ENCODE data around the gene RTL10. TPM values are rescaled to one million over a fixed set of nuclear protein-coding genes. Genes with fewer than 3 reads are reported as not detected.

RTL10 gene
- total and polyA plus RNA-seq, 2 of the 4 experiments (the other 2 are of a cell fraction) = 8.6 to 12.1 TPM

- dilution Hi-C loops (cut with HindIII; ENCODE audit: low sequenced_read_pairs, unreplicated experiment) = no loop called here
- CTCF ChIA-PET = no interaction called here
- H2BK5ac ChIP-seq (ENCODE audit: low read depth, low read length, poor library complexity, severe bottlenecking) = no peak overlapping the region
Measured at GRCh38 chr22:19825904-19826618, 28.6 kb downstream of the RTL10 start.

More at GRCh38 chr22:19825904-19826618, 28.6 kb downstream of the RTL10 start:
- no peak overlapping the region for H2AK5ac ChIP-seq (ENCODE audit: low read depth, low read length)
- H4K91ac ChIP-seq (ENCODE audit: insufficient read depth, low read depth, low read length) = no peak overlapping the region
- H3K4me3 ChIP-seq (ENCODE audit: insufficient read depth, low read depth, low read length) = no peak overlapping the region
- no peak overlapping the region for H2BK120ac ChIP-seq (ENCODE audit: low read depth, low read length)
- H2AK9ac ChIP-seq (replicated peaks; ENCODE audit: low read depth, low read length, poor library complexity) = no peak overlapping the region
- H4K20me1 ChIP-seq (ENCODE audit: insufficient read depth, low read length) = no peaks in the 10 kb centered on the region; the same call in 1 of the 2 replicates
- H3K56ac ChIP-seq (ENCODE audit: extremely low read depth, insufficient read depth, low read length) = no peak overlapping the region
- no peak overlapping the region for H3K18ac ChIP-seq (ENCODE audit: low read depth, low read length)
- BruUV-seq (replicated peaks) = no TSS peak
- H2AFZ ChIP-seq (replicated peaks; ENCODE audit: low read length, poor library complexity) = no peak overlapping the region
- intact Hi-C loops (cut with micrococcal nuclease) = no loop called here
- no peaks in the 10 kb centered on the region for H3K36me3 ChIP-seq (ENCODE audit: control insufficient read depth, insufficient read depth, low read length)
- H3K14ac ChIP-seq (replicated peaks; ENCODE audit: low read depth, low read length) = no peak overlapping the region
- ATAC-seq (ENCODE audit: low read depth) (no peak), DNase-seq (no peak)
- H2BK20ac ChIP-seq (ENCODE audit: low read depth, low read length) = no peak overlapping the region
- H3K27ac ChIP-seq (ENCODE audit: insufficient read depth, low read length) = no peak overlapping the region
- H2BK15ac ChIP-seq (ENCODE audit: low read depth, low read length) = no peak overlapping the region; the same call in 2 of the 3 replicates
- no peak overlapping the region for H4K5ac ChIP-seq (ENCODE audit: low read depth, low read length)
- H3K9ac ChIP-seq (ENCODE audit: low read depth, low read length) = no peak overlapping the region
- H3K4me2 ChIP-seq (ENCODE audit: low read depth, low read length) = no peak overlapping the region
- in situ Hi-C loops (cut with MboI; ENCODE audit: low sequenced_read_pairs) = no loop called here
- no peaks in the 10 kb centered on the region for H3K27me3 ChIP-seq (ENCODE audit: control insufficient read depth, insufficient read depth, low read length)
- H3K9me1 ChIP-seq (ENCODE audit: insufficient read depth, low read length) = 0 out of 2 replicates have a peak, but pooled peaks cover 3% of the 10 kb centered on the region
- POLR2A ChIA-PET (ENCODE audit: unreplicated experiment) = no interaction called here
- 0 out of 2 replicates have a peak overlapping the region, but pooled peaks have one; percentile 7 for H3K23ac ChIP-seq (ENCODE audit: low read depth, low read length)
- WGBS, 2 experiments (ENCODE audit: extremely low coverage in 2 of 2, insufficient read length in 1 of 2) = 80% methylated on average over 2 of the region's 7 CpGs; no CpG with 5 or more reads in 1 of the 2 experiments
- H3K9me3 ChIP-seq (ENCODE audit: control insufficient read depth, insufficient read depth, low read length) = no peaks in the 10 kb centered on the region
- H3K79me1 ChIP-seq (ENCODE audit: low read depth in 1 of 2, low read length in 2 of 2) = peaks cover 10 to 11% of the 10 kb centered on the region in 2 experiments; a peak in 3 of 4 replicates
- H3K4me1 ChIP-seq (ENCODE audit: control insufficient read depth, insufficient read depth, low read length) = no peaks in the 10 kb centered on the region
- H3K4ac ChIP-seq (ENCODE audit: low read depth, low read length) = no peak overlapping the region
- no peak for TF ChIP-seq RFX5 (IDR thresholded peaks at IDR 0.05; ENCODE audit: low read depth, low read length)
- TF ChIP-seq MAZ (IDR thresholded peaks at IDR 0.05; ENCODE audit: borderline replicate concordance, low read depth, low read length) = no peak
- no peak for TF ChIP-seq MAFK (IDR thresholded peaks at IDR 0.05; ENCODE audit: low read depth, low read length)
- TF ChIP-seq FOS (IDR thresholded peaks at IDR 0.05; ENCODE audit: low read depth, low read length) = no peak
- TF ChIP-seq CTCF (conservative IDR thresholded peaks at IDR 0.05; ENCODE audit: low read depth, low read length) = no peak
- no peak for TF ChIP-seq BHLHE40 (IDR thresholded peaks at IDR 0.05; ENCODE audit: low read depth, low read length)
- TF ChIP-seq RAD21 (IDR thresholded peaks at IDR 0.05; ENCODE audit: low read length) = no peak
- no peak overlapping the region for H4K8ac ChIP-seq (ENCODE audit: low read depth in 2 of 2, low read length in 2 of 2)
